Naive thymus-derived CD8-positive, alpha-beta T cell (primary cell): ENCODE data around the gene TMED9. TPM values are rescaled to one million over a fixed set of nuclear protein-coding genes. Genes with fewer than 3 reads are reported as not detected.
"Not testable (repeated sequence)": the region's sequence is repeated elsewhere in the genome, so short reads cannot be mapped to it uniquely, and the experiment has no call there.

Experiments used
- ATAC-seq, 2 donors: fragments of 150-1000 bp; cut with Tn5 transposase in 1 of 2; sonication (Bioruptor Pico), chemical (Tn5 transposase) in 1 of 2; 1 replicate in 1 of 2; 2 replicates in 1 of 2; pipeline ENCODE4 v1.10.0; 2021; ENCODE audit warnings: mild to moderate bottlenecking in 2 of 2, moderate library complexity in 2 of 2
- POLR2A ChIA-PET: fragments of 350-600 bp; sonication (Branson Sonifier 250); formaldehyde crosslinking; loops from one replicate; lab custom pipeline; 2021; ENCODE audit warnings: antibody characterized with exemption; lab: Charles Lee
- DNase-seq, 10 donors: peaks; one replicate each; pipeline versions ENCODE4 v3.0.0 to v3.0.0-alpha.2; 2020 to 2022
- H3K27ac Mint-ChIP-seq, 10 donors: one replicate each; pipeline ENCODE4 v1.8.0; 2020 to 2022; ENCODE audit warnings: mild to moderate bottlenecking in 10 of 10, mixed read lengths in 10 of 10, moderate library complexity in 4 of 10, inconsistent platforms in 1 of 10
- H3K27me3 Mint-ChIP-seq, 5 donors: one replicate each; pipeline ENCODE4 v1.8.0; 2021 to 2022; ENCODE audit warnings: mixed read lengths in 5 of 5
- H3K36me3 Mint-ChIP-seq, 3 donors: one replicate each; pipeline ENCODE4 v1.8.0; 2020 to 2022; ENCODE audit warnings: mixed read lengths in 3 of 3, mild to moderate bottlenecking in 2 of 3, inconsistent platforms in 1 of 3
- H3K4me1 Mint-ChIP-seq, 4 donors: one replicate each; pipeline ENCODE4 v1.8.0; 2021 to 2022; ENCODE audit warnings: mixed read lengths in 4 of 4
- H3K4me3 Mint-ChIP-seq, 10 donors: one replicate each; pipeline ENCODE4 v1.8.0; 2020 to 2022; ENCODE audit warnings: mild to moderate bottlenecking in 10 of 10, mixed read lengths in 10 of 10, moderate library complexity in 6 of 10, inconsistent platforms in 1 of 10
- H3K9me3 Mint-ChIP-seq, 9 donors: one replicate each; pipeline ENCODE4 v1.8.0; 2020 to 2022; ENCODE audit warnings: mixed read lengths in 9 of 9, mild to moderate bottlenecking in 3 of 9, inconsistent platforms in 1 of 9, moderate library complexity in 1 of 9
- polyA plus RNA-seq, 3 donors: library from polyadenylated mRNA; unstranded; fragments of 300-500 nt; fragmentation: Illumina TruSeq; gene quantifications; one replicate each; pipeline ENCODE4 v1.2.3, GENCODE V29; 2021
- total RNA-seq, 8 experiments: library from RNA in 2 of 8; stranded (reverse) in 2 of 8; gene quantifications; one replicate each; pipeline ENCODE4 v1.2.3 and lab custom pipeline; 2021 to 2026

TMED9 gene
- total and polyA plus RNA-seq, 5 experiments from 2014 or later, result 61.5 to 121 (median 89.0) TPM

DNA sequence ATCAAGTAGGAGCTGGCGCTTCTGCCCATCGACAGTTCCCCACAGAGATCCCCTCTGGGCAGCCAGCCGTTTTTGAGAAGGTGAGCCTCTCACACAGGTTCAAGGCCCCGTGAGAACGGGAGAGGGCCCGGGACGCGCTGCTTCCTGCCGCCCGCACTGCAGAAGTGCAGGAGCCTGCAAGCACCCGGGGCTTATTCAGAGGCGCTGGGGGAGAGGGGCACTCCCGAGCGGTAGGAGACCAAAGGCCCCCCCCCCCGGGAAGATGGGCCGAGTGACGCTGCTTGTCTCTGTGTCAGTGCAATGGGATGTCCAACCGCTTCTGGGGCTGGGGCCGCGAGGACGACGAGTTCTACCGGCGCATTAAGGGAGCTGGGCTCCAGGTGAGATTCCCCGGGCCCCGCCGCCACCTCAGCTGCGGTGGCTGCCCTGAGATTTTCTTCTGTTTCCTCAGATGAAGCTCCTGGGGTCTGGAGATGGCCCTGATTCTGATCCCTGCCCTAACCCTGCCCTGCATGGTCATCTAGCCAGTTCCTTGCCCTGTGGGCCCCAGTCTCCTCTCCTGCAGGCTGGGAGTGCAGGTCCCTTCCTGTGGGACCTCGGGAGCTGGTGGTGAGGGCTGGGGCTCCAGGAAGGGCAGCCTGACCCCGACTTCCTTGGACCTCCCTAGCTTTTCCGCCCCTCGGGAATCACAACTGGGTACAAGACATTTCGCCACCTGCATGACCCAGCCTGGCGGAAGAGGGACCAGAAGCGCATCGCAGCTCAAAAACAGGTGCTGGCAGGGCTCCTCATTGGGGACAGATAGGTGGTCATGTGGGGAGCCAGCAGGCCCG is 16.5 kb downstream of the TMED9 start:
- no peak for ATAC-seq
- no peak overlapping the region for H3K4me3 Mint-ChIP-seq
- H3K4me1 Mint-ChIP-seq, result peaks cover 12 to 29% (median 23%) of the 10 kb centered on the region in 4 donors
- no peaks in the 10 kb centered on the region for H3K27me3 Mint-ChIP-seq
- DNase-seq, result no peak
- POLR2A ChIA-PET, result interaction anchor here (0.6 to 2.4 kb wide), 4 partner anchors 9 to 461 kb away, joined by 3 to 8 read pairs (median 4); partner anchors contain the start of genes B4GALT7 and TMED9
- H3K27ac Mint-ChIP-seq, result peak overlapping the region in 2 of 10 donors; percentile 67 to 71
- peaks cover 0 to 24% (median 0%) of the 10 kb centered on the region in 3 donors for H3K36me3 Mint-ChIP-seq
- no peaks in the 10 kb centered on the region for H3K9me3 Mint-ChIP-seq

DNA sequence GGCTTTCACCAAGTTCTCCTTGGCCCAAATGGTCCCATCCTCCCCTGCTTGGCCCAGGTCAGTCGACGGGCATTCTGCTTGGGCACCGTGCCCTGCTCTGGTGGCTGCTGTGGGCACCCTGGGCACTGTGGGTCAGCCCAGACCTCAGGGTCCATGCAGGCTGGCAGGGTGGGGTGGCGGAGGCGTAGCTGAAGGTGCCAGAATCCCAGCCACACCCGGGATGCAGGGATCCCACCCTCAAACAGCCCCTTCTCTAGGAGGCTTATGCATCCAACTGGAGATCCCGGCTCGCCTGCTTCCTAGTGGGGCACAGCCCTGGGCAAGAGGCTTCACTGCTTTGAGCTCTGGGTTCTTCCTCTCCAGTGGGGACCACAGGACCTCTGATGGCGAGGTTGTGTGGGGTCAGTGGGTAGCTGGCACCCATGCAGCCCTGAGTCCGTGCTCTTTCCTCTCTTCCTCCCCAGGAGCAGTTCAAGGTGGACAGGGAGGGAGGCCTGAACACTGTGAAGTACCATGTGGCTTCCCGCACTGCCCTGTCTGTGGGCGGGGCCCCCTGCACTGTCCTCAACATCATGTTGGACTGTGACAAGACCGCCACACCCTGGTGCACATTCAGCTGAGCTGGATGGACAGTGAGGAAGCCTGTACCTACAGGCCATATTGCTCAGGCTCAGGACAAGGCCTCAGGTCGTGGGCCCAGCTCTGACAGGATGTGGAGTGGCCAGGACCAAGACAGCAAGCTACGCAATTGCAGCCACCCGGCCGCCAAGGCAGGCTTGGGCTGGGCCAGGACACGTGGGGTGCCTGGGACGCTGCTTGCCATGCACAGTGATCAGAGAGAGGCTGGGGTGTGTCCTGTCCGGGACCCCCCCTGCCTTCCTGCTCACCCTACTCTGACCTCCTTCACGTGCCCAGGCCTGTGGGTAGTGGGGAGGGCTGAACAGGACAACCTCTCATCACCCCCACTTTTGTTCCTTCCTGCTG is 17.4 kb downstream of the TMED9 start:
- DNase-seq (no peak), ATAC-seq (no peak)
- Mint-ChIP-seq H3K9me3 (no peaks in the 10 kb centered on the region), H3K27ac (peak overlapping the region in 4 of 10 donors; percentile 18 to 88 (median 40)), H3K4me3 (no peak overlapping the region), H3K36me3 (peaks cover 0 to 24% (median 0%) of the 10 kb centered on the region in 3 donors), H3K27me3 (no peaks in the 10 kb centered on the region), H3K4me1 (peaks cover 12 to 26% (median 19%) of the 10 kb centered on the region in 4 donors)
- POLR2A ChIA-PET, result interaction anchor here (0.7 to 2.4 kb wide), 3 partner anchors 9 to 460 kb away, joined by 3 to 8 read pairs (median 4); partner anchors contain the start of genes B4GALT7 and TMED9

DNA sequence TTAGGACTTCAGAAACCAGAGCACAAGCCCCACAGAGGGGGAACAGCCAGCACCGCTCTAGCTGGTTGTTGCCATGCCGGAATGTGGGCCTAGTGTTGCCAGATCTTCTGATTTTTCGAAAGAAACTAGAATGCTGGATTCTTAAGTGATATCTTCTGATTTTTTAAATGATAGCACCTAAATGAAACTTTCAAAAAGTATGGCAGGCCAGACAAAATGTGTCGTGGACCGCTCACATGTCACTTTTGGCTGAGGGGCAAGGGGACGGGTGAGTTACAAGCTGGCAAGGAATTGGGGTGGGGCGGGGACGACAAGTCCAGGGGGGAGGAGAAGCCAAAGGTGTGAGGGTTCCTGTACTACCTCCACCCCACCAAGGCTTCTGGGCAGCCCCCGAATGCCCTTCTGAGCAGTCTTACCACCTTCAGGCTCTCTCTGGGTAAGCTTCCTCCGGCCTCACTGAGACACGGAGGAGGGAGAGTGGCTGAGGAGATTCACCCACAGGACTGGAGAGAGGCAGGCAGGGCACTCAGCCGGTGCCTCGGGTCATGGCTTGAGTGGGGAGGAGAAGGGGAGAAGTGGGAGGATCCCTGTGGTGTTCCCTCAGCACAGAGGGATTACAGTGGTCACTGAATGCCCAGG is 18.2 kb downstream of the TMED9 start:
- Mint-ChIP-seq H3K27ac (peak overlapping the region in 6 of 10 donors; percentile 39 to 88 (median 62)), H3K36me3 (peaks cover 0 to 18% (median 0%) of the 10 kb centered on the region in 3 donors), H3K4me3 (no peak overlapping the region), H3K27me3 (no peaks in the 10 kb centered on the region), H3K4me1 (peaks cover 12 to 25% (median 19%) of the 10 kb centered on the region in 4 donors), H3K9me3 (no peaks in the 10 kb centered on the region)
- ATAC-seq (no peak), DNase-seq (no peak)
- POLR2A ChIA-PET, result no interaction called here

DNA sequence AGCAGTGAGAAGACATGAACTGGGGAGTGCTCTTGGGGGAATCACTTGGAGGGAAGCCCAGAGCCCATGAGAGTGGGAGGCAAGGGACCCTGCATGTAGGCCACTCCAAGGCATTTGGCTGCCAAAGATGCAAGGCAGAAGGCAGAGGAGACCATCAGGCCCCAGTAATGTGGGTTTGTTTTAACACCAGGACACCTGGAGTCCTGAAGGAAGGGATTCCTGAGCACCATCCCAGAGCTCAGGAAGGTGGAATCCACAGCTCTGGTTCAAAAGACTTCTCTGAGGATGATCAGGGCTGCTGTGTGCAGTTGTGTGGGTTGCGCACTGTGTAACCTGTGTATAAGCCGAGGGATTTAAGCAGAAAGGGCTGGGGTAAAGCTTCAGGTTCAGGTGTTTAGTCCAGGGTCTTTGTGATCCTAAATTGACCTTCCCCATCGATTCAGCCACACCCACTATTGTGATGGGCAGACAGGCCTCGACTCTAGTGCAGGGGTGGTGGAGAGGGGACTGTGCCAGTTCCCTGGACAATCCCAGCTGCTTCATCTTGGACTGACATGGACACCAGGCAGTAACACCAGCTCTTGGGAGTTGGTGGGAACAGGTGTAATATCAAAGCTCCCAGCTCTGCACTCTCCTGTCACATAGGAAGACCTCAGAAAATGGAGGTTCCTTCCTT is 18.9 kb downstream of the TMED9 start:
- ATAC-seq (no peak), DNase-seq (no peak)
- H3K9me3 Mint-ChIP-seq, result no peaks in the 10 kb centered on the region
- H3K27ac Mint-ChIP-seq, result peak overlapping the region in 5 of 10 donors; percentile 37 to 88 (median 56)
- H3K4me1 Mint-ChIP-seq, result peaks cover 12 to 24% (median 15%) of the 10 kb centered on the region in 4 donors
- peaks cover 0 to 16% (median 0%) of the 10 kb centered on the region in 3 donors for H3K36me3 Mint-ChIP-seq
- no peak overlapping the region for H3K4me3 Mint-ChIP-seq
- no peaks in the 10 kb centered on the region for H3K27me3 Mint-ChIP-seq
- POLR2A ChIA-PET, result no interaction called here

DNA sequence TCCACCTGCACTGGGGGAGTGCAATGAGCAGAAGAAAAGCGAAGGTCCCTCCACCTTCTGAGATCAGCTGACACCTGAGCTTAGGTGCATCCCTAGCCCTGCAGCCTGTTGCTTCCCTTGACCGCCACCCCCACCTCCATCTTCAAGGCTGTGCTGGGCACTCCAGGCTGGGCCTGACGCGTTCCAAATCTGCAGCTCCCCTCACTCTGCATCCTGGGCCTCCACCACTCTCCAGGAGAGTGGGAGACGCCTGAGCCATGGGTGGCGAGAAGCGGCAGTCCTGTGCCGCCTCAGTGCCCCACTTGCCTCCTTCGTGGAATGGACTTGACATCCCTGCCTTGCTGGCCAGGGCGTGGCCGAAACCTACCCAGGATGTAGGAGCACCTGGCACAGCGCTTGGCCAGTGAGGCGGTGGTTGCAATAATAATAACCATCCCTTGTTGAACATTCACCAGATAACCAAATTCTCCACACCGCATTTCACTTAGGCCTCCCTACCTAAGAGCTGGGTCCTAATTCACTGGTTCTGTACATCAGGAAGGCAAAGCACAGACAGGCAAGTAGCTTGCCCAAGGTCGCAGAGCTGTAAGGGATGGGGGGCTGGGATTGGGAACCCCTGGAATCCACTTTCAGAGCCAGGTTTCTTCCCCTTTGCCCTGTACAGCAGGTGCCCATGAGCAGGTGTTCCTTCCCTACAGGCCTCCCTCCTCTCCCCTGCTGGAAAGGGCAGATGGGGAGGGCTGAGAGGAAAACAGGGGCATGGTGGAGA is 19.6 kb downstream of the TMED9 start:
- no peaks in the 10 kb centered on the region for H3K9me3 Mint-ChIP-seq
- peak overlapping the region in 6 of 10 donors; percentile 24 to 88 (median 66) for H3K27ac Mint-ChIP-seq
- H3K4me3 Mint-ChIP-seq, result no peak overlapping the region
- POLR2A ChIA-PET, result no interaction called here
- ATAC-seq, result no peak
- no peak for DNase-seq
- H3K36me3 Mint-ChIP-seq, result peaks cover 0 to 14% (median 0%) of the 10 kb centered on the region in 3 donors
- H3K27me3 Mint-ChIP-seq, result no peaks in the 10 kb centered on the region
- peaks cover 7 to 17% (median 9%) of the 10 kb centered on the region in 4 donors for H3K4me1 Mint-ChIP-seq

DNA sequence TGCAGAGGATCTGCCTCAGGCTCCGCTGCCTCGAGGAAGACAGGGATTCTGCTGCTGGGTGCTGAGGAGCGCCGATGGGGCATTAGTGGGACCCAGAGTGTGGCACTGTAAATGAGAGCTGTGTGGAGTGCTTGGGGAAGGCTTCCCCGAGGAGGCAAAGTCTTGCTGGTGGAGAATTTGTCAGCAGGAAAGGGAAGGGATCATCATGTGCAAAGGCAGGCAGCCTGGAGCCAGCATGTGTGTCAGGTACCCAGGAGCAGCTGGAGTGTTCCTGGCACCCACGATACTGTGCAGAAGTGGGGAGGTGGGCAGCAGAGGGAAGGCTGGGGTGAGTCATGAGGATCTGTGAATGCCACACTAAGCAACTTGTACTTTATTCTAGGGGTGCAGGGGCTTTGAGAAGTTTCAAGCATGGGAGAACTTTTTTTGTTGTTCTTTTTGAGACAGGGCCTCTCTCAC is 20.2 kb downstream of the TMED9 start:
- H3K27ac Mint-ChIP-seq, result peak overlapping the region in 7 of 10 donors; percentile 7 to 88 (median 60)
- peaks cover 3 to 12% (median 5%) of the 10 kb centered on the region in 4 donors for H3K4me1 Mint-ChIP-seq
- no peaks in the 10 kb centered on the region for H3K27me3 Mint-ChIP-seq
- POLR2A ChIA-PET, result no interaction called here
- H3K36me3 Mint-ChIP-seq, result peaks cover 0 to 19% (median 0%) of the 10 kb centered on the region in 3 donors
- H3K9me3 Mint-ChIP-seq, result no peaks in the 10 kb centered on the region
- DNase-seq (no peak), ATAC-seq (no peak)
- H3K4me3 Mint-ChIP-seq, result no peak overlapping the region

DNA sequence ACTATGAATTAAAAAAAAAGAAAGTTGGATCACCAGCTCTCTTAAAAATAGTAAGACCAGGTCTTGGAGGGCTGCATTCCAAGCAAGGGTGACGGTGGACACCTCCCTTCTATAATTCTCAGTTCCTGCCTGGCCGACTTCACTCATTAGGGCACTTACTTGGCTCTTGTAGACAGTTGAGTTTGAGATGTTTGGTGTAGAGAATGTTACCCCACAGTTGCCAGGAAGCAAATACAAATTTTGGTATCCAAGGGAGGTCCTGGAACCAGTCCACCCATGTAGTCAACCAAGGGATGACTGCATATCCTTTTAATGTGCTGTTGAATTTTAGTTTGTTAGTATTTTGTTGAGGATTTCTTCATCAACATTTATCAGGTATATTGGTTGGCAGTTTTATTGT is 28.6 kb downstream of the TMED9 start:
- POLR2A ChIA-PET, result no interaction called here
- ATAC-seq (no peak), DNase-seq (no peak)
- Mint-ChIP-seq H3K36me3 (peaks cover 0 to 86% (median 21%) of the 10 kb centered on the region in 3 donors), H3K4me3 (no peak overlapping the region), H3K27me3 (no peaks in the 10 kb centered on the region), H3K27ac (no peak overlapping the region), H3K9me3 (no peaks in the 10 kb centered on the region), H3K4me1 (peaks cover 0 to 3% (median 1%) of the 10 kb centered on the region in 4 donors)

DNA sequence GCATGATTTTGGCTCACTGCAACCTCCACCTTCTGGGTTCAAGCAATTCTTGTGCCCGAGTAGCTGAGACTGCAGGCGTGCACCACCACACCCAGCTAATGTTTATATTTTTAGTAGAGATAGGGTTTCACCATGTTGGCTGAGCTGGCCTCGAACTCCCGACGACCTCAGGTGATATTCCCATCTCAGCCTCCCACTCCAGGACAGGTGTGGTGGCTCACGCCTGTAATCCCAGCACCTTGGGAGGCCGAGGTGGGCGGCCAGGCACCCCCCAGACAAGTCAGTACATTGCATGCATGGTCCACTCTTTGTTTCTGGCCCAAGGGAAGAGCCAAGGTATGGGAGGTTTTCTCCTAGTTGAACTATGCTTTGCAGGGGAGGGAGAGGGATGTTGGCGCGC is 32.2 kb downstream of the TMED9 start:
- H3K27ac Mint-ChIP-seq, H3K9me3 Mint-ChIP-seq, DNase-seq, H3K4me3 Mint-ChIP-seq, H3K4me1 Mint-ChIP-seq, H3K27me3 Mint-ChIP-seq, ATAC-seq, POLR2A ChIA-PET: not testable (repeated sequence)
- peaks cover 0 to 70% (median 9%) of the 10 kb centered on the region in 3 donors for H3K36me3 Mint-ChIP-seq

DNA sequence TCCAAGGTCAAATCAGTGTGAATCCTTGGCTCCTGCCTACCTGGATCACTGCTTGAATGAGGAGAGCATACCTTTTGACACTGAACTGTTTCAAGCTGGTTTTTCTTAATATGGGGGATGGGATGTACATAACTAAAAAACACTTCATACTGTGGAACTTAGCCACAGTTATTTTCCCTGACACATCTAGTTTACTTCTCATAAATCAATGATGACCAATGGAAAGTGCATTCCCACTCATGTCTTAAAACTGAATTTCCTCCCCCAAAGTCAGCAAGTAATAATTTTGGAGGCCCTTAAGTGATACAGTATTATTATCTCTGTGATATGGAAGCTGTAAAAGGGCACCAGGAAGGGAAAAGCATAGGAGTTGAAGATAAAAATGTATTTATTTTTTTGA is 38.2 kb downstream of the TMED9 start:
- POLR2A ChIA-PET, ATAC-seq, H3K9me3 Mint-ChIP-seq, H3K27ac Mint-ChIP-seq, H3K4me3 Mint-ChIP-seq, H3K4me1 Mint-ChIP-seq, DNase-seq, H3K27me3 Mint-ChIP-seq: not testable (repeated sequence)
- H3K36me3 Mint-ChIP-seq, result peaks cover 0 to 21% (median 0%) of the 10 kb centered on the region in 3 donors

DNA sequence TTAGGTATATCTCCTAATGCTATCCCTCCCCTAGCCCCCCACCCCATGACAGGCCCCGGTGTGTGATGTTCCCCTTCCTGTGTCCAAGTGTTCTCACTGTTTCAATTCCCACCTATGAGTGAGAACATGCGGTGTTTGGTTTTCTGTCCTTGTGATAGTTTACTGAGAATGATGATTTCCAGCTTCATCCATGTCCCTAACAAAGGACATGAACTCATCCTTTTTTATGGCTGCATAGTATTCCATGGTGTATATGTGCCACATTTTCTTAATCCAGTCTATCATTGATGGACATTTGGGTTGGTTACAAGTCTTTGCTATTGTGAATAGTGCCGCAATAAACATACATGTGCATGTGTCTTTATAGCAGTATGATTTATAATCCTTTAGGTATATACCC is 42.9 kb downstream of the TMED9 start:
- H3K27ac Mint-ChIP-seq, ATAC-seq, H3K27me3 Mint-ChIP-seq, DNase-seq, H3K36me3 Mint-ChIP-seq, H3K9me3 Mint-ChIP-seq, H3K4me3 Mint-ChIP-seq, POLR2A ChIA-PET, H3K4me1 Mint-ChIP-seq: not testable (repeated sequence)

DNA sequence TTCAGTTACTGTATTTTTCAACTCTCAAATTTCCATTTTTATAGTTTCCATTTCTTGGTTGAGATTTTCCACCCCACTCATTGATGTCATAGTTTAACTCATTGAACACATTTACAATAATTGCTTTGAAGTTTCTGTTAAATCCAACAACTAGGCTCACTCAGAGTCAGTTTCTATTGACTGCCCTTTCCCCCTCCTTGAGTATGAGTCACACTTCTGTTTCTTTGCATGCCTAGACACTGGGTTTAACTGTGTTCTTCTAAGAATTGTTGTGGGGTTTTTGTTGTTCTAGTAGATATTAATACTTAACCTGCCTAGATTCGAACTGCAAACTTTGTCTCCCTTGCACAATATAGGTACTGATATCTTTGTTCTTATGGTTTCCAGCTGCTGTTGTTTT is 53.5 kb downstream of the TMED9 start:
- POLR2A ChIA-PET, H3K4me3 Mint-ChIP-seq, H3K9me3 Mint-ChIP-seq, DNase-seq, H3K4me1 Mint-ChIP-seq, H3K27me3 Mint-ChIP-seq, H3K27ac Mint-ChIP-seq, ATAC-seq: not testable (repeated sequence)
- H3K36me3 Mint-ChIP-seq, result peaks cover 5 to 22% (median 8%) of the 10 kb centered on the region in 3 donors
